Vagina (tissue), 2 donors: ENCODE data around the gene FBXO21.

Source experiments
- POLR2A ChIP-seq, 2 donors: fragments of 450-650 bp; IDR thresholded peaks; one replicate each; pipeline ENCODE4 v1.6.1; 2017; ENCODE audit warnings: antibody characterized with exemption in 2 of 2, mild to moderate bottlenecking in 2 of 2, moderate library complexity in 2 of 2
- TF ChIP-seq, protein P1 (sequence below), 3 experiments: fragments of 450-650 bp in 2 of 3; fragments of 200-600 bp in 1 of 3; sonication (generic) in 1 of 3; IDR thresholded peaks; one replicate each; pipeline ENCODE4 v1.5.1; 2017 to 2019; ENCODE audit warnings: antibody characterized with exemption in 3 of 3, mild to moderate bottlenecking in 2 of 3, moderate library complexity in 2 of 3

DNA sequence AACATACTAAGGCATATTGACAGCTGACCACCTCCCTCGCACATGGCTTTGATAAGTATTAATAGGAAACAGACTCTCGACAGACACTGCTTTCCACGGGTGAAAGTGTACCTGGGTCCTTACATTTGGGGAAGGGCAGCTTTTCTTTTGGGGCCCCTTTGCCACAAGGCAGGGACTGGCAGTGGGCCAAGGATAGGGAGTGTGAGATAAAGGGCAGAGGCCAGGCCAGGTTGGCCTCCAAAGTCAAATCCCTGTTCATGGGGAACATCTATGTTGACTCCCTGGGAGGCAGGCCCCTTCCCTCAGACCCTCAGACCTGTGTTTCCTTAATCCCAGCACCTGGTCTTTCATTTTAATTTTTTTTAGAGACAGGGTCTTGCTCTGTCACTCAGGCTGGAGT lies 19.4 kb upstream of the FBXO21 start:
- TF ChIP-seq, protein P1, sequence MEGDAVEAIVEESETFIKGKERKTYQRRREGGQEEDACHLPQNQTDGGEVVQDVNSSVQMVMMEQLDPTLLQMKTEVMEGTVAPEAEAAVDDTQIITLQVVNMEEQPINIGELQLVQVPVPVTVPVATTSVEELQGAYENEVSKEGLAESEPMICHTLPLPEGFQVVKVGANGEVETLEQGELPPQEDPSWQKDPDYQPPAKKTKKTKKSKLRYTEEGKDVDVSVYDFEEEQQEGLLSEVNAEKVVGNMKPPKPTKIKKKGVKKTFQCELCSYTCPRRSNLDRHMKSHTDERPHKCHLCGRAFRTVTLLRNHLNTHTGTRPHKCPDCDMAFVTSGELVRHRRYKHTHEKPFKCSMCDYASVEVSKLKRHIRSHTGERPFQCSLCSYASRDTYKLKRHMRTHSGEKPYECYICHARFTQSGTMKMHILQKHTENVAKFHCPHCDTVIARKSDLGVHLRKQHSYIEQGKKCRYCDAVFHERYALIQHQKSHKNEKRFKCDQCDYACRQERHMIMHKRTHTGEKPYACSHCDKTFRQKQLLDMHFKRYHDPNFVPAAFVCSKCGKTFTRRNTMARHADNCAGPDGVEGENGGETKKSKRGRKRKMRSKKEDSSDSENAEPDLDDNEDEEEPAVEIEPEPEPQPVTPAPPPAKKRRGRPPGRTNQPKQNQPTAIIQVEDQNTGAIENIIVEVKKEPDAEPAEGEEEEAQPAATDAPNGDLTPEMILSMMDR (IDR thresholded peaks at IDR 0.05) = no peak
- TF ChIP-seq POLR2A (IDR thresholded peaks at IDR 0.05) = no peak
